Omental fat pad (tissue), 4 donors: ENCODE measurements around the gene UROC1. TPM values are rescaled to one million over a fixed set of nuclear protein-coding genes. Genes with fewer than 3 reads are reported as not detected.

Source experiments
- ATAC-seq: fragments of 150-250 bp; one replicate; pipeline ENCODE4 v1.9.1; 2016; ENCODE audit warnings: mild to moderate bottlenecking, moderate library complexity; ENCODE audit not compliant: low FRiP score
- DNase-seq: peaks from one replicate; pipeline ENCODE4 v3.0.0-alpha.2; 2019; ENCODE audit warnings: low spot score
- CTCF ChIP-seq, 3 donors: fragments of 450-650 bp; IDR thresholded peaks; one replicate each; pipeline ENCODE4 v1.5.1; 2016 to 2017; ENCODE audit warnings: antibody characterized with exemption in 3 of 3, mild to moderate bottlenecking in 3 of 3, moderate library complexity in 2 of 3
- total RNA-seq, 4 donors: library from RNA; depleted of rRNA; stranded (reverse); fragments of >200 nt; gene quantifications; one replicate each; pipeline ENCODE4 v1.1.0, GENCODE V29; 2016

The UROC1 gene
- total RNA-seq, 4 donors from 2014 or later = not detected

GRCh38 chr3:126442094-126442855 is 75.3 kb downstream of the UROC1 start:
- ATAC-seq (no peak), DNase-seq (no peak)
- TF ChIP-seq CTCF (IDR thresholded peaks at IDR 0.05) = no peak

GRCh38 chr3:126441256-126441880 is 76.2 kb downstream of the UROC1 start:
- ATAC-seq = no peak
- no peak for TF ChIP-seq CTCF (IDR thresholded peaks at IDR 0.05)
- DNase-seq = no peak

- TF ChIP-seq CTCF (IDR thresholded peaks at IDR 0.05) = no peak
- ATAC-seq (no peak), DNase-seq (no peak)
Measured at GRCh38 chr3:126440709-126440995, 76.9 kb downstream of the UROC1 start.

- no peak for TF ChIP-seq CTCF (IDR thresholded peaks at IDR 0.05)
- no peak for DNase-seq
- ATAC-seq = no peak
Measured at GRCh38 chr3:126439968-126440708, 77.4 kb downstream of the UROC1 start.

- no peak for ATAC-seq
- no peak for DNase-seq
- no peak for TF ChIP-seq CTCF (IDR thresholded peaks at IDR 0.05)
Measured at GRCh38 chr3:126439346-126439967, 78.1 kb downstream of the UROC1 start.

- no peak for ATAC-seq
- TF ChIP-seq CTCF (IDR thresholded peaks at IDR 0.05) = no peak
- DNase-seq = no peak
Measured at GRCh38 chr3:126438746-126439145, 78.8 kb downstream of the UROC1 start.
